ENCODE measurements around the gene DISC1. TPM values are rescaled to one million over a fixed set of nuclear protein-coding genes. Genes with fewer than 3 reads are reported as not detected.

DISC1 gene
- total RNA-seq, 4 donors from 2014 or later: 3.3 to 11.4 (median 4.2) TPM

DNA sequence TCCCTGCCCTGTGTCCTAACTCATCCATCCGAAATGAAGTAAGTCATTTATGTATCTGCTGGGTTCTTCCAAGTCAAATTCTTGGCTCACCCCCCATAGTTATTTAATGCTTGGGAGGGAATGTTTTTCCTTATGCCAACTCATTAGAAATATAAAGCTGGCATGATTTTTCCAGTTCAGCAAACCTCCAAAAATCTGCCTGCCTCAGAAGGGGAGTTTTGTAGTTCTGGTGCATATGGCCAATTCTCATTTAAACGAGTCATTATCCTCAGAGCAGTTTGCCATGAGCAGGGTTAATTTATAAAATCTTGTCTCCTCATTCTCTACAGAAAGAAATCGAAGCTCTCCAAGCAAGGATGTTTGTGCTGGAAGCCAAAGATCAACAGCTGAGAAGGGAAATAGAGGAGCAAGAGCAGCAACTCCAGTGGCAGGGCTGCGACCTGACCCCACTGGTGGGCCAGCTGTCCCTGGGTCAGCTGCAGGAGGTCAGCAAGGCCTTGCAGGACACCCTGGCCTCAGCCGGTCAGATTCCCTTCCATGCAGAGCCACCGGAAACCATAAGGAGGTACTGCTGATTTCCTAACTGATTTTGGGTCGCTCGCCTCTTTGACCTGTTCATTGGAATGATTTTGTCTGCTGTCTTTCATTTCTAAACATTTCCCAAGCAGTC lies 144.1 kb downstream of the DISC1 start:
- H3K9me3 ChIP-seq: no peaks in the 10 kb centered on the region
- no peak overlapping the region for H3K4me3 ChIP-seq
- DNase-seq: no peak
- intact Hi-C loops (cut with DNase I): no loop called here
- peaks cover 0 to 39% (median 3%) of the 10 kb centered on the region in 3 donors for H3K36me3 ChIP-seq
- H3K27me3 ChIP-seq: no peaks in the 10 kb centered on the region
- TF ChIP-seq POLR2A (IDR thresholded peaks at IDR 0.05): no peak
- TF ChIP-seq, protein P1, sequence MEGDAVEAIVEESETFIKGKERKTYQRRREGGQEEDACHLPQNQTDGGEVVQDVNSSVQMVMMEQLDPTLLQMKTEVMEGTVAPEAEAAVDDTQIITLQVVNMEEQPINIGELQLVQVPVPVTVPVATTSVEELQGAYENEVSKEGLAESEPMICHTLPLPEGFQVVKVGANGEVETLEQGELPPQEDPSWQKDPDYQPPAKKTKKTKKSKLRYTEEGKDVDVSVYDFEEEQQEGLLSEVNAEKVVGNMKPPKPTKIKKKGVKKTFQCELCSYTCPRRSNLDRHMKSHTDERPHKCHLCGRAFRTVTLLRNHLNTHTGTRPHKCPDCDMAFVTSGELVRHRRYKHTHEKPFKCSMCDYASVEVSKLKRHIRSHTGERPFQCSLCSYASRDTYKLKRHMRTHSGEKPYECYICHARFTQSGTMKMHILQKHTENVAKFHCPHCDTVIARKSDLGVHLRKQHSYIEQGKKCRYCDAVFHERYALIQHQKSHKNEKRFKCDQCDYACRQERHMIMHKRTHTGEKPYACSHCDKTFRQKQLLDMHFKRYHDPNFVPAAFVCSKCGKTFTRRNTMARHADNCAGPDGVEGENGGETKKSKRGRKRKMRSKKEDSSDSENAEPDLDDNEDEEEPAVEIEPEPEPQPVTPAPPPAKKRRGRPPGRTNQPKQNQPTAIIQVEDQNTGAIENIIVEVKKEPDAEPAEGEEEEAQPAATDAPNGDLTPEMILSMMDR (IDR thresholded peaks at IDR 0.05): no peak
- no peak overlapping the region for H3K27ac ChIP-seq
- H3K4me1 ChIP-seq: no peaks in the 10 kb centered on the region
- WGBS, 2 donors: 78 to 83% methylated on average over 8 of the region's 8 CpGs

DNA sequence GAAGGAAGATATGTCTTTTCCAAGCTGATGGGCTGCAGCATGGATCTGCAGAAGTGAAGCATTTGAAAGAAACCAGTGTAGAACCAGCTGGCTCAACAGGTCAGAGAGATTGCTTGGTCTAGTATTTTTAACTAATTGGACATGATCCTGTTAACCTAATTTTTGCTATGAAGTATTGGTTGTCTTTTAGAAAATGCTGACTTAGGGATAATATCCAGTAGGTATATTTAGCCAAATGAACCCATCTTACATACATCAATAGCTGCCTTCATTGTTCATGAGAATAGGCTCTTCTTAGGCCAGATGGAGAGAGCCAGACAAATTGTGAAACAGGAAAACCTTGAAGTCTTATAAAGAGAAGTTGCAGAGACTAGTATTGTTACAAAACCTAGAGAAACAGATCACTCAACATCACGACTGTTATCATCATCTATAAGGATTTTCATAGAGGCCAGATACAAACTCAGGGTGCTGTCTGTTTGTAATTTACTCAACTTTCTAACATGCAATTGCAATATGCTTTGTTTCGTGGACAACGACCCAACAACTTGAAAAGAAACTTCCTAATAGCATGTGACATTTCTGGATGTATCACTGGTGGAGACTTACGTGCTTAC lies 148.2 kb downstream of the DISC1 start:
- TF ChIP-seq POLR2A (IDR thresholded peaks at IDR 0.05): no peak
- TF ChIP-seq, protein P1 (IDR thresholded peaks at IDR 0.05): no peak
- Histone ChIP-seq H3K27ac (no peak overlapping the region), H3K4me3 (no peak overlapping the region), H3K4me1 (peaks cover 12 to 37% (median 12%) of the 10 kb centered on the region in 3 donors), H3K36me3 (peaks cover 0 to 27% (median 3%) of the 10 kb centered on the region in 3 donors), H3K9me3 (no peaks in the 10 kb centered on the region), H3K27me3 (no peaks in the 10 kb centered on the region)
- DNase-seq: no peak
- intact Hi-C loops (cut with DNase I): no loop called here
- 84 to 85% methylated on average over 4 of the region's 4 CpGs for WGBS, 2 donors

DNA sequence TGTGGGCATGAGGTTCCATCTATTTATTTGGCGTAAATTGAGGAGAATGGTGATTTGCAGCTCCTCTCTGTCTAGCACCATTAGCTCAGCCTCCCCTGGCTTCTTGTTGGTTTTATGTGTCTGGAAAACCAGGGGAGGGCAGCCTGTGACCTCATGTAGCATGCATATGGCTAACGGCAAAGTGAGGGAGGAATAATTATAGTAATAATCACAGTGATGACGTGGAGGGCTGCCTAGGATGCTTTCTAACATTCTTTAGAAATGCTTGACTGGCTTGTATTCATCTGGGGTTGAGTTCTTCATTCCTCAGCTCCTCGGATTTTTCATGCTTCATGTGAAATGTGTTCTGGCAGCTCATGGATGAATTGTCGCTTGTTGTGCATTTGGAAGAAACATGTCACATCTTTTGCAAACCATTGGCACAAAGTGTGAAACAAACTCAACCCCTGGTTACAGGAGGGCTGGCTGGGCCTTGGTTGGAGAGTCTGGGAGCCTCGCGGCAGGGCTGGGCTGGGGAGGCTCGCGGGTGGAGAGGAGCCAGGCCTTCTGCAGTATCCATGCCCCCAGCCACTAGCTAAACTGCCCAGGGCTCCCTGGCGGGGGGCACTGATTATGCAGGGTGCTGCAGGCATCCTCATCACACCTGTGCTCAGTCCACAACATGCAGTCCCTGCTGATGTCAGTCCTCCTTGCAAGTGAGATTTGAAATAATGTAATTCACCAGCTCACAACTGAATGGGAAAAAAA lies 149.6 kb downstream of the DISC1 start:
- no peaks in the 10 kb centered on the region for H3K9me3 ChIP-seq
- intact Hi-C loops (cut with DNase I): no loop called here
- H3K27me3 ChIP-seq: no peaks in the 10 kb centered on the region
- H3K27ac ChIP-seq: peak overlapping the region in 1 of 4 donors; percentile 15
- H3K36me3 ChIP-seq: peaks cover 0 to 16% (median 3%) of the 10 kb centered on the region in 3 donors
- TF ChIP-seq, protein P1 (IDR thresholded peaks at IDR 0.05): no peak
- no peak for TF ChIP-seq POLR2A (IDR thresholded peaks at IDR 0.05)
- DNase-seq: no peak
- WGBS, 2 donors: 65 to 71% methylated on average over 6 to 9 of the region's 10 CpGs
- peaks cover 12 to 38% (median 12%) of the 10 kb centered on the region in 3 donors for H3K4me1 ChIP-seq
- no peak overlapping the region for H3K4me3 ChIP-seq

DNA sequence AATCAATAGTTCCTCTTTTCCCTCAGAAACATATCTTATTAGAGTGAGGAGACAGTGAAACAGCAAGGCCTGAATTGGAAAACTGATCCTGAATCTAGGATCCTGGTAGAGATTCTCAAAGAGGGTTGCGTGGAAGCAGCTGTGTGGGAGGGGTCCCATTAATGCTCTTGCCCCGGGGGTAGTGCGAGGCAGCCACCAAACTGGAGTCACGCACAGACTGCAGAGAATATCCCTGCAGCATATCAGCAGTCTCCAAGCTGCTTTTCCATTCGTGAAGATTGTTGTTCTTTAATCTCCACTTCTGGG lies 150.1 kb downstream of the DISC1 start:
- 70 to 81% methylated on average over 5 of the region's 5 CpGs for WGBS, 2 donors

More for the DNA sequence above, 150.1 kb downstream of the DISC1 start:
- no peaks in the 10 kb centered on the region for H3K27me3 ChIP-seq
- no peak for DNase-seq
- peaks cover 0 to 11% (median 0%) of the 10 kb centered on the region in 3 donors for H3K36me3 ChIP-seq
- H3K27ac ChIP-seq: peak overlapping the region in 1 of 4 donors; percentile 15
- TF ChIP-seq, protein P1 (IDR thresholded peaks at IDR 0.05): no peak
- no peak for TF ChIP-seq POLR2A (IDR thresholded peaks at IDR 0.05)
- H3K4me3 ChIP-seq: no peak overlapping the region
- intact Hi-C loops (cut with DNase I): no loop called here
- H3K9me3 ChIP-seq: no peaks in the 10 kb centered on the region
- peaks cover 12 to 43% (median 12%) of the 10 kb centered on the region in 3 donors for H3K4me1 ChIP-seq
